Motor neuron (in vitro differentiated cells): ENCODE measurements around the gene TJP3. TPM values are rescaled to one million over a fixed set of nuclear protein-coding genes. Genes with fewer than 3 reads are reported as not detected.

Experiments used
- ATAC-seq, 8 experiments: fragments of 200-7000 bp; cut with Tn5 transposase; replicated peaks in 6 of 8; 2 replicates each; pipeline ENCODE4 v1.8.0; 2021; ENCODE audit warnings: mild to moderate bottlenecking in 8 of 8, moderate library complexity in 8 of 8
- H3K27ac ChIP-seq, 2 donors: fragments of 250-450 bp; sonication (Bioruptor Pico); 2 replicates each; pipeline ENCODE4 v1.9.0; 2021; ENCODE audit warnings: antibody characterized with exemption in 2 of 2, mild to moderate bottlenecking in 2 of 2, moderate library complexity in 1 of 2
- H3K4me1 ChIP-seq, 2 donors: fragments of 250-450 bp; sonication (Bioruptor Pico); replicated peaks in 1 of 2; 2 replicates each; pipeline ENCODE4 v1.6.1; 2021; ENCODE audit warnings: antibody characterized with exemption in 2 of 2, mild to moderate bottlenecking in 2 of 2, moderate library complexity in 1 of 2
- H3K4me3 ChIP-seq, 5 donors: fragments of 250-450 bp; sonication (Bioruptor Pico); 2 replicates each; pipeline ENCODE4 v1.9.0; 2021; ENCODE audit warnings: antibody characterized with exemption in 5 of 5, mild to moderate bottlenecking in 5 of 5, moderate library complexity in 4 of 5
- WGBS, 10 experiments: fragments of 450-650 bp; shearing (Covaris generic); methylation state at CpG; one replicate each; pipeline ENCODE4 v1.0.0; 2022; 5-methylcytosine and 5-hydroxymethylcytosine counted together
- in situ Hi-C, 9 experiments: fragments of 400-800 bp; cut with MboI; loops; one replicate each; pipeline ENCODE4 v1.15.0; 2021; ENCODE audit warnings: low sequenced_read_pairs in 9 of 9, low pct_unique_long_range_greater_than_20kb in 2 of 9; ENCODE audit not compliant: unreplicated experiment in 9 of 9
- total RNA-seq, 8 experiments: library from RNA; unstranded; fragments of 300-600 nt; gene quantifications; 2 replicates each; pipeline versions ENCODE4 v1.2.3 to v1.2.4, GENCODE V29; 2022

Gene TJP3
- total RNA-seq, 8 experiments from 2014 or later = 0.41 to 7.4 (median 0.96) TPM; not detected in 3

DNA sequence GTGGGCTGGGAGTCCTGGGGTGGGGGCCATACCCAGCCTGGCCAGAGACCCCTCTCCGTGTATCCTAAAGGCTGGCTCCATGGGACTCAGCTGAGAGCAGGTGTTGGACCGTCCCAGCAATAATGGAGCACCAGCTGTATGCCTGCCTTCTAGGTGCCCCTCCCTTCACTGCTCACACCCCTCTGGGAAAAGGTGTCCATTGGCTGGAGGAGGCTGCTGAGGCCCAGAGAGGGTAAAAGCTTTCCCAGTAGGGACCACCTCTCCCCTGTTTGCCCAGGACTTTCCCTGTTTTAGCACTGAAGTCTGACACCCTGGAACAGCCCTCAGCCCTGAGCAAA is 67.2 kb downstream of the TJP3 start:
- WGBS, 10 experiments = no CpG with 5 or more reads among the region's 2 CpGs
- in situ Hi-C loops = no loop called here
- Histone ChIP-seq H3K4me3 (no peak overlapping the region), H3K27ac (no peak overlapping the region), H3K4me1 (peaks cover 0 to 11% of the 10 kb centered on the region in 2 donors)
- ATAC-seq = no peak

DNA sequence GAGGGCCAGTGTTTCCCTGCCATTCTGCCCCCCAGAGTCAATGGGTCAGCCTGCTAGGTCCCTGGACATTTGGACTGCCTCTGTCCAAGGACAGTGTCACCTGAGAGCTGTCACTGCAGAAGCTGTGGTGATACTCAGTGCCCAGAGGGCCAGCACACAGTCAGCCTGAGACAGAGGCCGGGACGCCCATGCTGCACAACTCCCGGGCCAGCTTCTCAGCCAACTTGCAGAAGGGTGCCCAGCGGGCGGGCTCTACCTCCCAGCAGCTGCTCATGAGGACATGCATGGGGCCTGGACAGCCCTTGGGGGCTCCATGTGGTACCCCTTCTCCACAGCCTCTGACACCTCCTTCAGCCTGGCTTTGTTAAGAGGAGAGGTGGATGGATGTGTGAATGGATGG is 67.6 kb downstream of the TJP3 start:
- Histone ChIP-seq H3K4me3 (no peak overlapping the region), H3K27ac (no peak overlapping the region), H3K4me1 (peaks cover 0 to 11% of the 10 kb centered on the region in 2 donors)
- ATAC-seq = no peak
- WGBS, 10 experiments = 89 to 100% methylated on average over 2 to 4 of the region's 5 CpGs; no CpG with 5 or more reads in 8 of the 10 experiments
- in situ Hi-C loops = no loop called here

DNA sequence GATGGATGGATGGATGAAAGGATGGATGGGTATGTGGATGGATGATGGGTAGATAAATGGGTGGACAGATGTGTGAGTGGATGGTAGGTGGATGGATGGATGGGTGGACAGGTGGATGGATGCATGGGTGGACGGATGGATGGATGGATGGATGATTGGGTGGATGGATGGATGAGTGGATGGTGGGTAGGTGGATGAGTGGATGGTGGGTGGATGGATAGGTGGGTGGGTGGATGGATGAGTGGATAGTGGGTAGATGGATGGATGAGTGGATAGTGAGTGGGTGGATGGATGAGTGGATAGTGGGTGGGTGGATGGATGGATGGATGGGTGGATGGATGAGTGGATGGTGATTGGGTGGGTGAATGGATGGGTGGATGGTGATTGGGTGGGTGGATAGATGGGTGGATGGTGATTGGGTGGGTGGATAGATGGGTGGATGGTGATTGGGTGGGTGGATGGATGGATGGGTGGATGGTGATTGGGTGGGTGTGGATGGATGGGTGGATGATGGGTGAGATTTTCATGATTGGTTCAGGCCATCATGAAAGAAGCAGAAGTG is 68.4 kb downstream of the TJP3 start:
- WGBS, 10 experiments = 60% methylated on average over 1 of the region's 1 CpG; no CpG with 5 or more reads in 9 of the 10 experiments
- Histone ChIP-seq H3K4me1 (peaks cover 0 to 10% of the 10 kb centered on the region in 2 donors), H3K27ac (no peak overlapping the region), H3K4me3 (no peak overlapping the region)
- ATAC-seq = no peak
- in situ Hi-C loops = no loop called here

DNA sequence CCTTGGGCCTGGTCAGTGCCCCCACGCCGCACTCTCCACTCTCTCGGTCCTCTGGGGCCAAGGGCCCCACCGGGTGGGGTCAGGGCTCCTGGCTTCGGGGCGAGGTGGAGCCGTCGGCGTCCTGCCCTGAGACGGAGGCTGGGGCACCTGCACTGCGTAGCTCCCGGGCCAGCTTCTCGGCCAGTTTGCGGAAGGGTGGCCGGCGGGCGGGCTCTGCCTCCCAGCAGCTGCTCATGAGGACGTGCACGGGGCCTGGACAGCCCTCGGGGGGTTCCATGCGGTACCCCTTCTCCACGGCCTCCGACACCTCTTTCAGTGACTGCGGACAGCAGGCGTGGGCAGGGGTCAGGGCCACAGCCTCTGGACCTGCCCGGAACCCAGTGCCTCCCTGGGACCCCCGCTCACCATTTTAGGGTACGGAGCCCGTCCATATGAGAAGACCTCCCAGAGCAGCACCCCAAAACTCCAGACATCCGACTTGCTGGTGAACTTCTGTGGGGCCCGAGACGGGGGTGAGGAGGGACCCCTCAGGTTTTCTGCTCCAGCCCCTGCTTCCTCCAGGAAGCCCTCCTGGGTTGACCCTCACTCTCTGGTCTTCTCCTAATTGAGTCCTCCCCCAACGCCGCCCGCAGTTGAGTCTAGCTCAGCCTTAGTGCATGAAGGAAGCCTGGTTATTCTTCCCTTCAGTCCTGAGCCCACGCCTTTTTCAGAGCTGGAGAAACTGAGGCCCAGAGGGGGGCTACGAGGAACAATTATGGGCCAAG is 70.1 kb downstream of the TJP3 start:
- WGBS, 10 experiments = 44 to 90% (median 80%) methylated on average over 1 to 7 of the region's 37 CpGs; no CpG with 5 or more reads in 5 of the 10 experiments
- in situ Hi-C loops = no loop called here
- H3K27ac ChIP-seq = no peak overlapping the region
- ATAC-seq = no peak
- H3K4me3 ChIP-seq = no peak overlapping the region
- no peaks in the 10 kb centered on the region for H3K4me1 ChIP-seq

DNA sequence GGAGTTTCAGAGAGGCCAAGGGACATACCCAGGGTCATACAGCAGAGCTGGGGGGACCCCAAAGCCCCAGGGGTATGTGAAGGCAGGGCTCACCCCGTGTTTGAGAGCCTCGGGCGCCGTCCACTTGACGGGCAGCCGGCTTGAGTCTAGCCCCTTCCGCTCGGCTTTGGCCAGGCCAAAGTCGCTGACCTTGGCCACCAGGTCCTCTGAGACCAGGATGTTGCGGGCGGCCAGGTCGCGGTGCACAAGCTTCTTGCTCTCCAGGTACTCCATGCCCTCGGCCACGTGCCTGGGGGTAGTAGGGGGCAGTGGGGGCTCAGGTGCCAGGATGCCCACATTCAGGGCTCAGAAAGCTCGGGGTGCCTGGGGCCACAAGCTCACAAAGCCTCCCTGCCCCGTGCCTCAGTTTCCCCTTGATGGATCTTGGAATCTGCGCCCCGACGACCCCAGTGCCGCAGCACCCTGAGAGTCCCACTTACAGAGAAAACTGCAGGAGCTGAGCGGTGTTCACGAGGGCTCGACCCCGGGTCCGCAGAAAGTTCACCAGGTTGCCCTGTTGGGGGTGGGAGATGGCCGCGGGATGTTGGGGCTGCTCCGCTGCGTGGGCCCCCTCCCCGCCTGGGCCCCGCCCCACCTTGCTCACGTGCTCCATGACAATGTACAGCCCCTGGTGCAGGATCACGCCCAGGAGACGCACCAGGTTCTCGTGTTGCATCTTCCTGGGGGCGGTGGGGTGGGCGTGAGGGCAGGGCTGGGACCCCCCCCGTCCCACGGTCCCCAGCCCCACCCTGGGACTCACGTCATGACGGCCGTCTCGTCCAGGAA is 70.9 kb downstream of the TJP3 start:
- no peak overlapping the region for H3K27ac ChIP-seq
- no peaks in the 10 kb centered on the region for H3K4me1 ChIP-seq
- ATAC-seq = no peak
- in situ Hi-C loops = no loop called here
- H3K4me3 ChIP-seq = no peak overlapping the region
- 90% methylated on average over 3 of the region's 44 CpGs; no CpG with 5 or more reads in 9 of the 10 experiments for WGBS, 10 experiments

DNA sequence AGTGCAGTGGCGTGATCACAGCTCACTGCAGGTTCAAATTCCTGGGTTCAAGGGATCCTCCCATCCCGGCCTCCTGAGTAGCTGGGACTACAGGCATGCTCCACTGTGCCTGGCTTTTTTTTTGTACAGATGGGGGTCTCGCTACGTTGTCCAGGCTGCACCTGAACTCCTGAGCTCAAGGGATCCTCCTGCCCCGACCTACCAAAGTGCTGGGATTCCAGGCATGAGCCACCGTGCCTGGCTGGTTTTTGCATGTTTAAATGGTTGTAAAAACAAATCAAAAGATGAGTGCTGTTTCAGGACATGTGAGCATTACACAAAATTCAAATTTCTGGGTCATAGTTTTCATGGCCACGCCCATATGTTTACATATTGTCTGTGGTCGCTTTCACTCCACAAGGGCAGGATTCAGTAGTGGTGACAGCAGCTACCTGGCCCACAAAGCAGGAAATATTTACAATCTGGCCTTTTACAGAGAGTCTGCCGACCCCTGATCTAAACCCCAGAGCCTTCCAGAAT is 72.7 kb downstream of the TJP3 start:
- in situ Hi-C loops = no loop called here
- no peak overlapping the region for H3K27ac ChIP-seq
- ATAC-seq = peak in 2 of 8 experiments; percentile 43 to 53
- 20 to 100% (median 82%) methylated on average over 1 to 8 of the region's 9 CpGs for WGBS, 10 experiments
- no peak overlapping the region for H3K4me3 ChIP-seq
- no peaks in the 10 kb centered on the region for H3K4me1 ChIP-seq

DNA sequence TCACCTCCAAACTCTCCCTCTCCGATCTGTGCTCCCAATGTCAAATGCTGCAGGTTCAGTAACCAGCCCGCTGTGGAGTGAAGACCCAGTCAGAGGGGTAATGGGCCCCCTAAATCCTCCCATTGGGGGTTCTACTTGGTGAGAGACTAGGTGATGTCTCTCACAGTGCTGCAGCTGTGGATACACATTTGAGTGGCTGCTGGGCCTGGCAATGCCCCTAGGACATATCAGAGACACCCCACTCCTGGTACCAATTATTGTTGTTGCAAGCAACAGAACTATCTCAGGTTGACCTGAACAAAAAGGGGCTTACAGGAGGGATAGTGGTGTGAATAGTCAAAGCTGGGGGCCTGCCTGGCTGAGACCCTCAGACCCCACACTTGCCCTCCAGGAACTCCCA is 73.4 kb downstream of the TJP3 start:
- in situ Hi-C loops = no loop called here
- Histone ChIP-seq H3K4me1 (no peaks in the 10 kb centered on the region), H3K4me3 (no peak overlapping the region), H3K27ac (no peak overlapping the region)
- ATAC-seq = no peak
- WGBS, 10 experiments = 100% methylated on average over 2 of the region's 2 CpGs; no CpG with 5 or more reads in 9 of the 10 experiments

DNA sequence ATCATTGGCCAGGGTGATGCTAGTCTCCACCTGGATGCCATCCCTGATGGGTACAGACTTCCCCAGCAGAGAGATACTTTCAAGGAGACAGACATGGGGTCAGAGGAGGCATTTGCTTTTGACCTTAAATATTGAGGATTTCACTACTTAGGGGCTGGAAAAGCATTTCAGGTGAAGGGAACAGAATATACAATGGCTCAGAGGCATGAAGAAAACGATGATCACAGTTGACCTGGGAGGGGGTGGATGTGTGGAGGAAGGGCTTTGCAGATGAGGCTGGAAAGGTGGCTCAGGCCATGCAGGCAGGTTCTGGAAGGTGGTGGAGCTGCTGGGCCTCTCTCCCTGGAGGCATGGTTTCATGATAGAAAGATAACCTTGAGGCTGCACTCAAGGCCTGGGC is 74.1 kb downstream of the TJP3 start:
- H3K4me3 ChIP-seq = no peak overlapping the region
- H3K27ac ChIP-seq = no peak overlapping the region
- WGBS, 10 experiments = 67 to 86% methylated on average over 1 of the region's 1 CpG; no CpG with 5 or more reads in 8 of the 10 experiments
- ATAC-seq = no peak
- in situ Hi-C loops = no loop called here
- H3K4me1 ChIP-seq = no peaks in the 10 kb centered on the region

DNA sequence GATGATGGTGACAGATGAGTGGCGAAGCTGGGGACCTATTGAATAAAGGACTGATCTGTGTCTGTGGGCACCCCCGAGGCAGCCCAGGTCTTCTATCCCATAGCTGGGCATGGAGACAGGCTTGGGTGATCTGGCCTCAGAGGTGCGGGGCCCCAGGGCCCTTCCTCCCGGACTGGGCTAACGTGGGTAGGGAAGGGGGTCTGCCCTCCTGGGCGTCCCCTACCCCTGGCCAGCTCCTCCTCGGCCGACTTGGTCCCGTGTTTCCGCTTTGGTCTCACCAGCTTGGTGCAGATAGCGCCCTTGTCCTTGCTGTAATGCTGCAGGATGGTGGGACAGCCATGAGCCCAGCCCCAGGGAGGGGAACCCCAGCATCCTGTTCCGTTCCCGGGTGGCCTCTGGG is 74.7 kb downstream of the TJP3 start:
- ATAC-seq = no peak
- H3K4me3 ChIP-seq = no peak overlapping the region
- 77% methylated on average over 11 of the region's 13 CpGs; no CpG with 5 or more reads in 9 of the 10 experiments for WGBS, 10 experiments
- in situ Hi-C loops = no loop called here
- no peak overlapping the region for H3K27ac ChIP-seq
- no peaks in the 10 kb centered on the region for H3K4me1 ChIP-seq

DNA sequence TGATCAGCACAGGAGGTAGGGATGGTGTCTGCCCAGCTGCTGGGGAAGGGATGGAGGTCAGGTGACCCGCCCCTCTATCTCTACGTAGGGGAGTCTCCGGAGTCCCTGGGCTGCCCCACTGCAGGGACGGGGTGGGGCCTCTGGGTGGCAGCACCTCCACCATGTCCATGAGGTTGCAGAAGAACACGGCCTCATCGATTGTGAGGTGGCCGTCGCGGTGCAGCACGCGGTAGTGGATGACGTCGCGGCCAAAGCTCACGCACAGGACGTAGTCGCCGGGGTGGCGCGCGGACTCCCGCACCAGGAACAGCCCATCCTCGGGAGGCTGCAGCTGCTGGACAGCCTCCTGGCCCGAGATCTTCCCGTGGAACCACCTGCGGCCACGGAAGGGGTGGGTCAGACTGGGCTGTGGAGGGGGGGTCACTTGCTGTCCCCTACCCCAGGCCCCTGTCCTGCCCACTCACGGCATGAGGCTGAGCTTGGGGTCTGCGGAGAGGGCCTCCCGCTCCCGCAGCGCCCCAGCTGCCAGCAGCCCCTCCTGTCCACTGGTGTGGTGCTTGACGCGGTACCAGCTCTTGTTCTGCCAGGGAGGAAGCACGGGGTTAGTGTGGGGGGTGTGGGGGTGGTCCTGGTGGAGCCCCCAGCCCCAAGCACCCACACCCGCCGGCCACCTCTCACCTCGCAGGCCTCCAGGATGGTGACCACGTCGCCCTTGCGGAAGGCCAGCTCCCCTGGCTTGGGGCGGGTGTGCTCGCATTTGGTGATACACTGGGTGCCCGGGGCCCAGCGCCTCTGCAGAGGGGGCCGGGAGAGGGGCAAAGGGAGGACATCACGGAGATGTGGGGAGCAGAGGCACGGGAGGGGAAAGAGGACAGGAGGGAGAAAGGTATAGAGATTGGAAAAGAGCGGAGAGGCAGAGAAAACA is 75.7 kb downstream of the TJP3 start:
- peak overlapping the region in 1 of 2 donors; percentile 26 for H3K27ac ChIP-seq
- peak in 4 of 8 experiments; percentile 21 to 62 (median 50) for ATAC-seq
- in situ Hi-C loops = no loop called here
- no peaks in the 10 kb centered on the region for H3K4me1 ChIP-seq
- 25 to 74% methylated on average over 4 to 7 of the region's 49 CpGs; no CpG with 5 or more reads in 8 of the 10 experiments for WGBS, 10 experiments
- H3K4me3 ChIP-seq = peak overlapping the region in 1 of 5 donors; percentile 51

DNA sequence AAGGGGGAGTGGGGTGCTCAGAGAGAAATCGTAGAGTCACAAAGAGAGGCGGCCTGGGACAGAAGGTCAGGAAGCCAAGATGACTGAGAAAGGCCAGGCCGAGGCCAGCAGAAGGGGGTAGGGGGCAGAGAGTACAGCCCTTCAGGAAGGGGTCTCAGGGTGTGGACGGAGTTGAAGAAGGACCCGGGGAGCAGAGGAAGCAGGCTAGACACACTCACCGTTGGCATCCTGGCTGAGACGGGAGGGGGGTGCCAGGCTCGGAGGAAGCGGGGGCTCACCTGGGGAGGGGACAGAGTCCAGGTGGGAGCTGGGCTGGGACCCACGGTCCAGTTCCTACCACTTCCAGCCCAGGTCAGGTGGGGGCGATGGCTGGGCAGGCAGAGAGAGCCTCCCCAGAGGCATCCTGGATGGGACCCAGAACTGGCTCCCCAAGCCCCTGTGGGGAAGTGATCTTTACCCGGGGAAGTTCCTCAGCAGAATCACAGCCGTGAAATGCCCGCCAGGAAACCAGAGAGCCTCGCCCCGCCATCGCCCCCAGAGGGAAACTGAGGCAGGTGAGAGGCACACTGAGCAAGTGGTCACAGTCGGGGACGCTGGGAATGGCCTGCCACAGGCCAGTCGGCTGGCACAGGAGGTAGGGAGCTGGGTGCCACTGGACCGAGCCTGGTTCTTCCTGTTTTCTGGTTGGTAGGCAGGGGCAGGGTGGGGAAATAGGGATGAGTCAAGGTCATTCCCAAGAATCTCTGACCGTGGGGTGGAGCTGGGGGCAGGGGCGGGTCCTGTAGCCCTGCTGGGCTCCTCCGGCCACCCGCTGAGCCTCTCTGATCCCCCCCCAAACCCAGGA is 76.6 kb downstream of the TJP3 start:
- in situ Hi-C loops = no loop called here
- no peak overlapping the region for H3K27ac ChIP-seq
- H3K4me3 ChIP-seq = peak overlapping the region in 1 of 5 donors; percentile 51
- no peaks in the 10 kb centered on the region for H3K4me1 ChIP-seq
- 33 to 100% methylated on average over 1 of the region's 25 CpGs; no CpG with 5 or more reads in 8 of the 10 experiments for WGBS, 10 experiments
- peak in 5 of 8 experiments; percentile 2 to 48 (median 8) for ATAC-seq
